SK-N-SH treated with all-trans-retinoic acid at 6 μM for 48 hours (cell line): Measurements from ENCODE around the gene PDGFA.

ENCODE experiments used
- ATAC-seq: fragments of 200-7000 bp; cut with Tn5 transposase; 3 replicates; pipeline ENCODE4 v1.9.1; 2020; ENCODE audit warnings: mild to moderate bottlenecking, moderate library complexity
- ARNTL ChIP-seq: fragments of 450-650 bp; formaldehyde crosslinking; IDR thresholded peaks from 2 replicates; pipeline ENCODE4 v1.5.0; 2020; ENCODE audit warnings: low read depth, mild to moderate bottlenecking, moderate library complexity, borderline replicate concordance
- BACH2 ChIP-seq: fragments of 250-450 bp; sonication (Bioruptor Pico); IDR thresholded peaks from 2 replicates; pipeline ENCODE4 v1.9.0; 2021; ENCODE audit warnings: mild to moderate bottlenecking, borderline replicate concordance
- CSDC2 ChIP-seq: fragments of 250-450 bp; sonication (Bioruptor Pico); IDR thresholded peaks from 2 replicates; pipeline ENCODE4 v1.5.0; 2020; ENCODE audit warnings: mild to moderate bottlenecking, moderate library complexity
- ESRRG ChIP-seq: fragments of 250-450 bp; sonication (Bioruptor Pico); IDR thresholded peaks from 2 replicates; pipeline ENCODE4 v1.6.1; 2021; ENCODE audit warnings: mild to moderate bottlenecking
- GLIS3 ChIP-seq: fragments of 250-450 bp; sonication (Bioruptor Pico); IDR thresholded peaks from 2 replicates; pipeline ENCODE4 v1.5.0; 2020; ENCODE audit warnings: mild to moderate bottlenecking, moderate library complexity
- ISL1 ChIP-seq: fragments of 250-450 bp; sonication (Bioruptor Pico); IDR thresholded peaks from 2 replicates; pipeline ENCODE4 v2.1.2; 2022; ENCODE audit warnings: mild to moderate bottlenecking, moderate library complexity
- OSR1 ChIP-seq: fragments of 250-450 bp; sonication (Bioruptor Pico); IDR thresholded peaks from 2 replicates; pipeline ENCODE4 v1.8.0; 2022; ENCODE audit warnings: moderate library complexity, mild to moderate bottlenecking, inconsistent platforms
- PATZ1 ChIP-seq: fragments of 250-450 bp; sonication (Bioruptor Pico); IDR thresholded peaks from 2 replicates; pipeline ENCODE4 v1.8.0; 2020; ENCODE audit warnings: mild to moderate bottlenecking, moderate library complexity, borderline replicate concordance
- POU6F1 ChIP-seq: fragments of 250-450 bp; sonication (Bioruptor Pico); IDR thresholded peaks from 2 replicates; pipeline ENCODE4 v1.8.0; 2021; ENCODE audit warnings: low read depth, mild to moderate bottlenecking, moderate library complexity, borderline replicate concordance
- PPARA ChIP-seq: fragments of 250-450 bp; sonication (Bioruptor Pico); IDR thresholded peaks from 2 replicates; pipeline ENCODE4 v1.5.0; 2020; ENCODE audit warnings: mild to moderate bottlenecking, borderline replicate concordance
- RARB ChIP-seq: fragments of 250-450 bp; sonication (Bioruptor Pico); IDR thresholded peaks from 2 replicates; pipeline ENCODE4 v1.8.0; 2021; ENCODE audit warnings: mild to moderate bottlenecking, moderate library complexity
- SNAI2 ChIP-seq: fragments of 250-450 bp; sonication (Bioruptor Pico); IDR thresholded peaks from 2 replicates; pipeline ENCODE4 v1.5.0; 2020; ENCODE audit warnings: mild to moderate bottlenecking, moderate library complexity
- TCF4 ChIP-seq: fragments of 250-450 bp; sonication (Bioruptor Pico); IDR thresholded peaks from 2 replicates; pipeline ENCODE4 v1.8.0; 2021; ENCODE audit warnings: mild to moderate bottlenecking, moderate library complexity, borderline replicate concordance
- TOX ChIP-seq: fragments of 250-450 bp; sonication (Bioruptor Pico); IDR thresholded peaks from 2 replicates; pipeline ENCODE4 v1.8.0; 2021; ENCODE audit warnings: mild to moderate bottlenecking, moderate library complexity, borderline replicate concordance
- ZC3H10 ChIP-seq: fragments of 250-450 bp; sonication (Bioruptor Pico); IDR thresholded peaks from 2 replicates; pipeline ENCODE4 v1.5.1; 2021; ENCODE audit warnings: mild to moderate bottlenecking, moderate library complexity
- ZFP3 ChIP-seq: fragments of 250-450 bp; sonication (Bioruptor Pico); IDR thresholded peaks from 2 replicates; pipeline ENCODE4 v1.5.0; 2020; ENCODE audit warnings: mild to moderate bottlenecking, moderate library complexity
- ZFP30 ChIP-seq: fragments of 450-650 bp; formaldehyde crosslinking; IDR thresholded peaks from 2 replicates; pipeline ENCODE4 v1.5.0; 2022; ENCODE audit warnings: mild to moderate bottlenecking, moderate library complexity
- ZNF565 ChIP-seq: fragments of 450-650 bp; formaldehyde crosslinking; conservative IDR thresholded peaks from 2 replicates; pipeline ENCODE4 v1.5.0; 2020; ENCODE audit warnings: low read depth, mild to moderate bottlenecking, moderate library complexity
- ZNF70 ChIP-seq: fragments of 450-650 bp; formaldehyde crosslinking; IDR thresholded peaks from 2 replicates; pipeline ENCODE4 v1.5.0; 2020; ENCODE audit warnings: mild to moderate bottlenecking, moderate library complexity
- ZNF8 ChIP-seq: fragments of 450-650 bp; formaldehyde crosslinking; IDR thresholded peaks from 2 replicates; pipeline ENCODE4 v1.5.0; 2020; ENCODE audit warnings: mild to moderate bottlenecking, moderate library complexity
- TF ChIP-seq, protein P1 (sequence below): fragments of 250-450 bp; sonication (Bioruptor Pico); IDR thresholded peaks from 2 replicates; pipeline ENCODE4 v1.5.1; 2020; ENCODE audit warnings: low read depth, mild to moderate bottlenecking, moderate library complexity
- TF ChIP-seq, protein P2 (sequence below): fragments of 250-450 bp; sonication (Bioruptor Pico); IDR thresholded peaks from 2 replicates; pipeline ENCODE4 v1.5.0; 2020; ENCODE audit warnings: mild to moderate bottlenecking, moderate library complexity
- TF ChIP-seq, protein P3 (sequence below): fragments of 250-450 bp; sonication (Bioruptor Pico); IDR thresholded peaks from 2 replicates; pipeline ENCODE4 v1.5.1; 2021; ENCODE audit warnings: mild to moderate bottlenecking, moderate library complexity

PDGFA gene

DNA sequence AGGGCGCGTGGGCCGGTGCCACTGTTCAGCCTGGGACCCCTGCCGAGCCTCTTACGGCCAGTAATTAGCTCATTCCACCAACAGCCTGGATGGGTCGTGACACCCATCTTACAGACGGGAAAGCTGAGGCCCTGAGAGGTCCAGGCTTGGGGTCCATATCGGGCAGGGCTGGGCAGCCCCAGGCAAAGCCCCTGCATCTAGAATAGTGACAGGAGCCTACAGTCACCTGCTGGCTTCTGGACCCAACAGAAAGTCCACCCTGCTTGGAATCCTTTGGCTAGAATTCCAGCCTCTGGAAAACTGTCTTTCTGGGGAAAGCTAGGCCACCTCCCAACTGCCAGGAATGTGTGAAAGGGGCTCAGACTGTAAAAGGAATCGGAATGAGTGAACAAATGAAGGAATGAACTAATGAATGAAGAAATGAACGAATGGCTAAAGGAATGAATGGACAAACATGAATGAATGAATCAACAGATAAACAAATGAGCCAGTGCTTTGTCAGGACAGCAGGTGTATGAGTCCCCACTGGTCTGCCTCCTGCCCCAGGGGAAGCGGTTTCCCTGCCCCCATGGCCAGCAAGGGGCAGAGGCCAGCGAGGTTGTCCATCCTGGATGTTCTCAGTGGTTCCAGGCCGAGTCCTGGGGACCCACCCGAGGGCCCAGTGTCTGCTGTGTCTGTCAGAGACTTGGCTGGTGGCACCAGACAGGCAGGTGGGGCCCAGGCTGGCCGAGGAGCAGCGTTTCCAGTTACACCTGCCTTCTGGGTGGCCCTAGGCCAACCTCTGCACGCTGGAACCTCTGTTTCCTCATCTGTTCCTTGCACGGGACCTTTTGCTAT lies 24.1 kb upstream of the PDGFA start:
- no peak for ATAC-seq
- TF ChIP-seq TOX (no peak), ZNF70 (CRISPR knock-in tag) (no peak), ESRRG (CRISPR knock-in tag) (no peak), ZFP30 (CRISPR knock-in tag) (no peak)
- TF ChIP-seq, protein P1, sequence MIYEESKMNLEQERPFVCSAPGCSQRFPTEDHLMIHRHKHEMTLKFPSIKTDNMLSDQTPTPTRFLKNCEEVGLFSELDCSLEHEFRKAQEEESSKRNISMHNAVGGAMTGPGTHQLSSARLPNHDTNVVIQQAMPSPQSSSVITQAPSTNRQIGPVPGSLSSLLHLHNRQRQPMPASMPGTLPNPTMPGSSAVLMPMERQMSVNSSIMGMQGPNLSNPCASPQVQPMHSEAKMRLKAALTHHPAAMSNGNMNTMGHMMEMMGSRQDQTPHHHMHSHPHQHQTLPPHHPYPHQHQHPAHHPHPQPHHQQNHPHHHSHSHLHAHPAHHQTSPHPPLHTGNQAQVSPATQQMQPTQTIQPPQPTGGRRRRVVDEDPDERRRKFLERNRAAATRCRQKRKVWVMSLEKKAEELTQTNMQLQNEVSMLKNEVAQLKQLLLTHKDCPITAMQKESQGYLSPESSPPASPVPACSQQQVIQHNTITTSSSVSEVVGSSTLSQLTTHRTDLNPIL = no peak

DNA sequence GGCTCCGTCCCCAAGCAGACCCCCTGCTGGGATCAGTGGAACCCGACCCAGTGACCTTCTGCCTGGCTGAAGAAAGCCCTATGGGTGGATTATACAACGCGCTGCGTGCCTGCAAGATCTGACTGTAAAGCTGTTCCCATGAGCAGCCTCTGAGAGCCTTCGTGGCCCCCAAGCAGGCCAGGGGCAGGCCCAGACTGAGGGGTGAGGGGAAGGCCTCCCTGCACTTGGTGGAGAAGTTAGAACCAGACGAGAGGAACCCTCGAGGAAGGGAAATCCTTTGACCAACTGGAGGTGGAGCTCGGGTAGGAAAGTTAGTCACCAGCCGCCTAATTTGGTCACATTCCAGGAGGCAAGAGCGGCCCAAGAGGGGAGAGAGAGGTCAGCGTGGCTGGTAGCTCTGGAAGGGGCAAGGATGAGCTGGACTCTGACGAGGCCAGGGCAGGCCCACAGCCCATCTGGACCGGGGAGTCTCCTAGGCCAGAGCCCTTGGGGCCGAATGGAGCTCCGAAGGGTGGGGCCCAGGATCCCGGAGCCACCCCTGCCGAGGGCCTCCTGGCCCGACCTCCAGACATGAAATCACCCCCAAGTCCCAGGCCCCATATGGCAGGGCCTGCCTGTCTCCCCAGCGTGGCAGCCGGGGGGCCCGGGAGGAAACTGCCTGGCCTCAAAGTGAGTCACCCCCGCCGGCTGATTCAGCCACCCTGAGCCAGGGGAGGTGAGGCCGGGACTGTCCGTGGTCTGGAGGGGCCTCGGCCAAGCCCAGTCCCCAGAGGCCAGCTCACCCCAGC lies 23.3 kb upstream of the PDGFA start:
- peak; percentile 64 for ATAC-seq
- no peak for TF ChIP-seq SNAI2 (CRISPR knock-in tag)
- no peak for TF ChIP-seq ESRRG (CRISPR knock-in tag)
- no peak for TF ChIP-seq BACH2 (CRISPR knock-in tag)
- no peak for TF ChIP-seq ZFP30 (CRISPR knock-in tag)
- peak; percentile 82; the same call in 1 of the 2 replicates for TF ChIP-seq ZFP3
- TF ChIP-seq PPARA (CRISPR knock-in tag) = no peak
- peak; percentile 66; the same call in 1 of the 2 replicates for TF ChIP-seq CSDC2
- TF ChIP-seq TCF4 (CRISPR knock-in tag) = no peak
- TF ChIP-seq, protein P2, sequence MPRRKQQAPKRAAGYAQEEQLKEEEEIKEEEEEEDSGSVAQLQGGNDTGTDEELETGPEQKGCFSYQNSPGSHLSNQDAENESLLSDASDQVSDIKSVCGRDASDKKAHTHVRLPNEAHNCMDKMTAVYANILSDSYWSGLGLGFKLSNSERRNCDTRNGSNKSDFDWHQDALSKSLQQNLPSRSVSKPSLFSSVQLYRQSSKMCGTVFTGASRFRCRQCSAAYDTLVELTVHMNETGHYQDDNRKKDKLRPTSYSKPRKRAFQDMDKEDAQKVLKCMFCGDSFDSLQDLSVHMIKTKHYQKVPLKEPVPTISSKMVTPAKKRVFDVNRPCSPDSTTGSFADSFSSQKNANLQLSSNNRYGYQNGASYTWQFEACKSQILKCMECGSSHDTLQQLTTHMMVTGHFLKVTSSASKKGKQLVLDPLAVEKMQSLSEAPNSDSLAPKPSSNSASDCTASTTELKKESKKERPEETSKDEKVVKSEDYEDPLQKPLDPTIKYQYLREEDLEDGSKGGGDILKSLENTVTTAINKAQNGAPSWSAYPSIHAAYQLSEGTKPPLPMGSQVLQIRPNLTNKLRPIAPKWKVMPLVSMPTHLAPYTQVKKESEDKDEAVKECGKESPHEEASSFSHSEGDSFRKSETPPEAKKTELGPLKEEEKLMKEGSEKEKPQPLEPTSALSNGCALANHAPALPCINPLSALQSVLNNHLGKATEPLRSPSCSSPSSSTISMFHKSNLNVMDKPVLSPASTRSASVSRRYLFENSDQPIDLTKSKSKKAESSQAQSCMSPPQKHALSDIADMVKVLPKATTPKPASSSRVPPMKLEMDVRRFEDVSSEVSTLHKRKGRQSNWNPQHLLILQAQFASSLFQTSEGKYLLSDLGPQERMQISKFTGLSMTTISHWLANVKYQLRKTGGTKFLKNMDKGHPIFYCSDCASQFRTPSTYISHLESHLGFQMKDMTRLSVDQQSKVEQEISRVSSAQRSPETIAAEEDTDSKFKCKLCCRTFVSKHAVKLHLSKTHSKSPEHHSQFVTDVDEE (CRISPR knock-in tag) = no peak
- TF ChIP-seq ZC3H10 (CRISPR knock-in tag) = no peak
- TF ChIP-seq, protein P3, sequence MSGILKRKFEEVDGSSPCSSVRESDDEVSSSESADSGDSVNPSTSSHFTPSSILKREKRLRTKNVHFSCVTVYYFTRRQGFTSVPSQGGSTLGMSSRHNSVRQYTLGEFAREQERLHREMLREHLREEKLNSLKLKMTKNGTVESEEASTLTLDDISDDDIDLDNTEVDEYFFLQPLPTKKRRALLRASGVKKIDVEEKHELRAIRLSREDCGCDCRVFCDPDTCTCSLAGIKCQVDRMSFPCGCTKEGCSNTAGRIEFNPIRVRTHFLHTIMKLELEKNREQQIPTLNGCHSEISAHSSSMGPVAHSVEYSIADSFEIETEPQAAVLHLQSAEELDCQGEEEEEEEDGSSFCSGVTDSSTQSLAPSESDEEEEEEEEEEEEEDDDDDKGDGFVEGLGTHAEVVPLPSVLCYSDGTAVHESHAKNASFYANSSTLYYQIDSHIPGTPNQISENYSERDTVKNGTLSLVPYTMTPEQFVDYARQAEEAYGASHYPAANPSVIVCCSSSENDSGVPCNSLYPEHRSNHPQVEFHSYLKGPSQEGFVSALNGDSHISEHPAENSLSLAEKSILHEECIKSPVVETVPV (CRISPR knock-in tag) = no peak
- TF ChIP-seq ZNF565 (CRISPR knock-in tag) = no peak
- TF ChIP-seq ZNF70 (CRISPR knock-in tag) = peak; percentile 94
- TF ChIP-seq OSR1 (CRISPR knock-in tag) = 0 out of 2 replicates have a peak, but pooled peaks have one; percentile 66
- no peak for TF ChIP-seq POU6F1 (CRISPR knock-in tag)
- no peak for TF ChIP-seq TOX
- TF ChIP-seq RARB (CRISPR knock-in tag) = no peak
- TF ChIP-seq PATZ1 = peak; percentile 84; the same call in 1 of the 2 replicates
- TF ChIP-seq ZNF8 (CRISPR knock-in tag) = no peak
- no peak for TF ChIP-seq ISL1
- no peak for TF ChIP-seq GLIS3 (CRISPR knock-in tag)
- TF ChIP-seq ARNTL (CRISPR knock-in tag) = no peak
- TF ChIP-seq, protein P1 = no peak
